Measurements from ENCODE around the gene PCARE. TPM values are rescaled to one million over a fixed set of nuclear protein-coding genes. Genes with fewer than 3 reads are reported as not detected.

PCARE gene
- total RNA-seq, 1 experiment from 2014 or later: not detected

- TF ChIP-seq ZSCAN18 (CRISPR knock-in tag; IDR thresholded peaks at IDR 0.05) (no peak), ETV6 (CRISPR knock-in tag; IDR thresholded peaks at IDR 0.05) (no peak), ATF1 (CRISPR knock-in tag; IDR thresholded peaks at IDR 0.05) (no peak), NR2C2 (CRISPR knock-in tag; IDR thresholded peaks at IDR 0.05) (no peak), STAT6 (CRISPR knock-in tag; conservative IDR thresholded peaks at IDR 0.05; ENCODE audit: low read depth) (no peak), PREB (CRISPR knock-in tag; IDR thresholded peaks at IDR 0.05; ENCODE audit: borderline replicate concordance) (no peak), TEAD4 (CRISPR knock-in tag; IDR thresholded peaks at IDR 0.05) (no peak)
Measured at GRCh38 chr2:29072971-29073725, 1.2 kb downstream of the PCARE start (continued).

GRCh38 chr2:29072251-29072650, 2.1 kb downstream of the PCARE start:
- ChIA-PET POLR2A (no interaction called here), CTCF (no interaction called here)
- Mint-ChIP-seq H3K27ac (no peak overlapping the region), H3K9me3 (no peaks in the 10 kb centered on the region), H3K36me3 (no peaks in the 10 kb centered on the region), H3K4me3 (no peak overlapping the region), H3K4me1 (no peaks in the 10 kb centered on the region; the same call in 1 of the 2 replicates), H3K27me3 (ENCODE audit: low read depth) (no peaks in the 10 kb centered on the region)
- DNase-seq (ENCODE audit: low spot score) (no peak), ATAC-seq (no peak)
- TF ChIP-seq CREM (CRISPR knock-in tag; IDR thresholded peaks at IDR 0.05): no peak
- TF ChIP-seq RORB (CRISPR knock-in tag; IDR thresholded peaks at IDR 0.05): no peak
- TF ChIP-seq ZNF219 (CRISPR knock-in tag; IDR thresholded peaks at IDR 0.05; ENCODE audit: borderline replicate concordance): no peak
- no peak for TF ChIP-seq HMGA2 (CRISPR knock-in tag; IDR thresholded peaks at IDR 0.05)
- TF ChIP-seq CBFB (CRISPR knock-in tag; IDR thresholded peaks at IDR 0.05; ENCODE audit: low read depth): no peak
- TF ChIP-seq E2F4 (CRISPR knock-in tag; IDR thresholded peaks at IDR 0.05; ENCODE audit: borderline replicate concordance, low read depth): no peak
- no peak for TF ChIP-seq ZNF263 (CRISPR knock-in tag; IDR thresholded peaks at IDR 0.05; ENCODE audit: low read depth)
- TF ChIP-seq NFE2L1 (CRISPR knock-in tag; IDR thresholded peaks at IDR 0.05): no peak
- TF ChIP-seq JUN (CRISPR knock-in tag; IDR thresholded peaks at IDR 0.05): no peak
- no peak for TF ChIP-seq AFF4 (CRISPR knock-in tag; IDR thresholded peaks at IDR 0.05; ENCODE audit: borderline replicate concordance)
- TF ChIP-seq RELA (CRISPR knock-in tag; IDR thresholded peaks at IDR 0.05; ENCODE audit: borderline replicate concordance): no peak
- TF ChIP-seq GTF2I (CRISPR knock-in tag; conservative IDR thresholded peaks at IDR 0.05): no peak
- no peak for TF ChIP-seq FOXK1 (CRISPR knock-in tag; IDR thresholded peaks at IDR 0.05)
- TF ChIP-seq NR2C2 (CRISPR knock-in tag; IDR thresholded peaks at IDR 0.05): no peak
- no peak for TF ChIP-seq MLX (CRISPR knock-in tag; IDR thresholded peaks at IDR 0.05)
- TF ChIP-seq FOXP1 (CRISPR knock-in tag; IDR thresholded peaks at IDR 0.05; ENCODE audit: borderline replicate concordance): no peak
- TF ChIP-seq MXD4 (CRISPR knock-in tag; IDR thresholded peaks at IDR 0.05; ENCODE audit: borderline replicate concordance): no peak
- no peak for TF ChIP-seq ZBTB21 (CRISPR knock-in tag; IDR thresholded peaks at IDR 0.05; ENCODE audit: borderline replicate concordance)
- no peak for TF ChIP-seq ZNF423 (CRISPR knock-in tag; IDR thresholded peaks at IDR 0.05)
